ENCODE results near the gene PLA2G6.
"Not testable (repeated sequence)": the region's sequence is repeated elsewhere in the genome, so short reads cannot be mapped to it uniquely, and the experiment has no call there.

PLA2G6 gene

DNA sequence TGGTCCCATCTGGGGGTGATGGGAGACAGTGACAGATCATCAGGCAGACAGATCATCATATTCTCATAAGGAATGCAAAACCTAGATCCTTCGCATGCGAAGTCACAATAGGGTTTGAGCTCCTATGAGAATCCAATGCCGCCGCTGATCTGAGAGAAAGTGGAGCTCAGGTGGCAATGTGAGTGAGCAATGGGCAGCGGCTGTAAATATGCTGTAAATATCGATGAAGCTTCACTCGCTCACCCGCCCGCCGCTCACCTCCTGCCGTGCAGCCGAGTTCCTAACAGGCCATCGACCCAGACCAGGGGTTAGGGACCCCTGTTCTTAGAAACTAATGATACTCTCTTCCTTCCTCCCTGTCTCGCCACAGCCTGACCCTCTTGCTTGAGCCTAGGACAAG is 9.4 kb upstream of the PLA2G6 start:
- no peak for FAIRE-seq

DNA sequence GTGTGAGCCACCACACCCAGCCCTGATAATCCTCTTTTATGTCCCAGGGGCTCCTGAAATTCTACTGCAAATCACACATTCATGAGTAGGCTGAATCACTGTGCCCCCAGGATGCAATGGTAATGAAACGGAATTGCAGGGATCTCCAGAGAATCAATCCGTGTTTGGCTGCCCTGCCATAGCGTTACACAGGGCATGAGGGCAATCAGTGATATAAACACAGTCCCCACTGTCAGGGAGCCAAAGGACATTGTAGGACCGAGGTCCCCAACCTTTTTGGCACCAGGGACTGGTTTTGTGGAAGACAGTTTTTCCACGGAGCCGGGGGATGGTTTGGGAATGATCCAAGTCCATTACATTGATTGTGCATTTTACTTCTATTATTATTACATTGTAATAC is 9.0 kb upstream of the PLA2G6 start:
- FAIRE-seq = no peak

DNA sequence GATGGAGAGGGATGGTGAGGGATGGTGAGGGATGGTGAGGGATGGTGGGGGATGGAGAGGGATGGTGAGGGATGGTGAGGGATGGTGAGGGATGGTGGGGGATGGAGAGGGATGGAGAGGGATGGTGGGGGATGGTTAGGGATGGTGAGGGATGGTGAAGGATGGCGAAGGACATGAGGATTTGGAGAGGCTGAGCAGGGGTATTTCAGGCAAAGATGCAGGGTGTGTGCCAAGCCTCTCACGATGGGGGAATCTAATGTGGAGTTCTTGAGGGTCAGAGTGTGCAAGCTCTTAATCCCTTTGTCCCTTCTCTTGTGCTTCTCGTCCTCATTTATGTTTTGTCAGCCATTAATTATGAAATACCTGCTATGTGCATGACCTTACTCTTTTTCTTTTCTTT is 7.5 kb upstream of the PLA2G6 start:
- FAIRE-seq = no peak

DNA sequence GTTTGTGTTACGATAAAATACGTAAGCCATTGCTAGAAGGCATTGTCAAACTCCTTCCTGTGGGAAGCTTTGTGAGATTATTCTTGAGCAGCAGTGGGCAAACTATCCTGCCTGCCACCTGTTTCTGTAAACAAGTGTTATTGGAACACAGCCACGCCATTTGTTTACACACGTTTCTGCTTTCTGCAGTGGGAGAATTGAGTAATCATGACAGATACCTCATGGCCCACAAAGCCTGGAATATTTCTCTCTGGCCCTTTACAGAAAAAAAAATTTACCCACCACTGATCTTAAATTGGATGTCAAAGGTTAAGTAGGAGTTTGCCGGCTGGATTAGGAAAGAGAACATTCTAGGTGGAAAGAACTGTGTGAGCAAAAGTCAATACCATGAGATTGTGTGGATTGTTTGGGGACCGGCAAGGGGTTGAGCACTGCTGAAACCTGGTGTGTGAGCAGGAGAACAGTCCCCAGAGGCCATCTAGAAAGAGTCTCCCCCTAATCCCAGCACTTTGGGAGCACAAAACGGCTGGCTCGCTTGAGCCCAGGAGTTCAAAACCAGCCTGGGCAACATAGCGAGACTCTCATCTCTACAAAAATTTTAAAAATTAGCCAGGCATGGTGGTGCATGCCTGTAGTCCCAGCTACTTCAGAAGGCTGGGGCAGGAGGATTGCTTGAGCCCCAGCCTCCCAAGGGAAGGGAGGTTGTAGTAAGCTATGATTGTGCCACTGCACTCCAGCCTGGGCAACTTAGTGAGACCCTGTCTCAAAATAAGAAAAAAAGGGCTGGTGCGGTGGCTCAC is 6.0 kb upstream of the PLA2G6 start:
- no peak for FAIRE-seq

DNA sequence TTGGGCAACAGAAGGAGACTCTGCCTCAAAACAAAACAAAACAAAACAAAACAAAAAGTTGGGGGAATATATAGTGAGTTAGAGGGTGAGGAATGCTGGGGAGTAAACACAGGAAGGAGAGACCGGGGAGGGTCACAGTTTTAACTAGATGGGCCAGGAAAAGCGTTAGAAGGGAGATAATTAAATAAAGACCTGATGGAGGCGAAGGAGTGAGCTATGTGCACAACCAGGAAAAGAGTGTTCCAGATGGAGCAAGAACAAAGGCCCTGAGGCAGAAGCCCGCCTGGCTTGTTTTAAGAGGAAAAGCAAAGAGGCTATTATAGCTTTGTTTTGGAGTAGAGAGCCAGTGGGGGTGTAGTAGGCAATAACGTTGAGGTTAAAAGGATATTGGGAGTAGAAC is 4.8 kb upstream of the PLA2G6 start:
- FAIRE-seq = no peak

DNA sequence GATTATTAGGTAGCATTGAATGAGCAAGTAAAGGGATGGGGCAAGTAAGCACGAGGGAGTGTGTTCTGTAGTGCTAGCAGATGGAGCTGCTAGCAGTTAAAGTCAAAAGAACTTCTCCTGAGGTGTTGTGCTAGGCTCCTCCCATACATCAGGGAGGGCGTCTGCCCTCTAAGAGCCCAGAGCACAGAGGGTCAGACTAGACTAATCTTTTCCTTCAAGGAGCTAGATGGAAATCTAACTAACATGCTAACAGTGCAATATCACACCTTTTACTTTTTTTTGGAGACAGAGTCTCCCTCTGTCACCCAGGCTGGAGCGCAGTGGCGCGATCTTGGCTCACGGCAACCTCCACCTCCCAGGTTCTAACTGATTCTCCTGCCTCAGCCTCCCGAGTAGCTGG is 3.2 kb upstream of the PLA2G6 start:
- no peak for FAIRE-seq

DNA sequence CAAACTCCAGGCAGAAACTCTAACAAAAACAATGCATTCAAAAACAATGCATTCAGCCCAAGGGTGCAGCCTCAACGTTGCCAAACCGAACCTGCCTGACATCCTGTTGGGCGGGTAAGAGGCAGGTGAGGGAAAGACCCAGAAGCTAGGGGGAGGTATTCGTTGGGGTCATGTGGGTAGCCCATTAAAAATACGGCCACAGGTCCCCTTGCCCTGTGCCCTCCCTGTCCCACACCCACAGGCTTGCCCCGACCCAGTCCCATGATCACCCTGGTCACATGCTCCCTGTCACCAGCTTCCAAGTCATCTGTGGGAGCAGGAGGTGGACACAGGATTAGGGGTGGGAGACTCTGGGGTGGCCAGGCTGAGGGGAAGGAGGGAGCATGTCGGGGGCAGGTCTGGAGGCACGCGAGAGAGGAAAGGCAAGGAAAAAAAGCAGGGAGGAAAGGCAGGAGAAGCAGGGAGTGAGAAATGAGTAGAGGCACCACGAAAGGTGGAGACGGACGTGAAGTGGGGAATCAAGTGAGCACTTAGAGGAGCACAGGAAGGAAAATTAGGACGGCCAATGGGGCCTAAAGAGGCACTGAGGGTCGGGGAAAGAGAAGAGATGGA is 683 bp downstream of the PLA2G6 start:
- no peak for FAIRE-seq

DNA sequence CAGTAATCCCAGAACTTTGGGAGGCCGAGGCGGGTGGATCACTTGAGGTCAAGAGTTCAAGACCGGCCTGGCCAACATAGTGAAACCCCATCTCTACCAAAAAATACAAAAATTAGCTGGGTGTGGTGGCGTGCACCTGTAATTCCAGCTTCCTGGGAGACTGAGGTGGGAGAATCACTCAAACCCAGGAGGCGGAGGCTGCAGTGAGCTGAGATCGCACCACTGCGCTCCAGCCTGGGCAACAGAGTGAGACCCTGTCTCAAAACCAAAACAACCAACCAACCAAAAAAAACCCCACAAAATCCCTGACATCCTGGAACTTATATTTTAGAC is 3.1 kb downstream of the PLA2G6 start:
- FAIRE-seq = not testable (repeated sequence)

DNA sequence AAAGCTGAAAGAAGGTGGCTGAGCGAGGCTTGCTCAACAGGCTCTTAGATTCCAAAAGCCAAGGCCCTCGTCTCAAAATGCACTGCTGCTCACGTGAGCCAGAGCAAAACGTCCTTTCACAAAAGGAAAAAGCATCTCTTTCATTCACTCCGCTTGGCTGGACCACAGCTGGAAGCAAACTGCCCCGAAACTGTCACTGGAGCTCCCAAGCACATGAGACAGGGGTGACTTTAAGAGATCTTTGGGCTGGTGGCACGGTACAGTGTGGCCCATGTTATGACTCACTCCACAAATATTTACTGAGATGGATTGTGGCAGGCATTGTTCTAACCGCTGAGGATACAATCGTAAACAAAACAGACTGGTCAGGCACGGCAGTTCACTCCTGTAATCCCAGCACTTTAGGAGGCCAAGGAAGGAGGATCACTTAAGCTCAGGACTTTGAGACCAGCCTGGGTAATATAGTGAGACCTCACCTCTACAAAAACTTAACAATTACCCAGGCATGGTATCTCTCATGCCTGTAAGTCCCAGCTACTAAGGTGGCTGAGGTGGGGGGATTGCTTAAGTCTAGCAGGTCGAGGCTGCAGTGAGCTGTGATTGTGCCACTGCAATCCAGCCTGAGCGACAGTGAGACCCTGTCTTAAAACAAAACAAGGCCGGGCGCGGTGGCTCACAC is 3.6 kb downstream of the PLA2G6 start:
- FAIRE-seq = no peak

DNA sequence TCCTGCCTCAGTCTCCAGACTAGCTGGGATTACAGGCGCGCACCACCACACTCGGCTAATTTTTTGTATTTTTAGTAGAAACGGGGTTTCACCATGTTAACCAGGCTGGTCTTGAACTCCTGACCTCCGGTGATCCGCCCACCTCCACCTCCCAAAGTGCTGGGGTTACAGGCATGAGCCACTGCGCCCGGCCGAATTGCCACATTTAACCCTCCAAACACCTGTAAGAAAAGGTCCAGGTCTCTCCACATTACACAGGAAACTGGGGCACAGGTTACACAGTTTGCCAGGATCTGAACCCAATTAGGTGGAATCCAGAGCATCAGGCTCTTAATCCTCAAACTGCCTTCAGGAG is 4.1 kb downstream of the PLA2G6 start:
- not testable (repeated sequence) for FAIRE-seq

DNA sequence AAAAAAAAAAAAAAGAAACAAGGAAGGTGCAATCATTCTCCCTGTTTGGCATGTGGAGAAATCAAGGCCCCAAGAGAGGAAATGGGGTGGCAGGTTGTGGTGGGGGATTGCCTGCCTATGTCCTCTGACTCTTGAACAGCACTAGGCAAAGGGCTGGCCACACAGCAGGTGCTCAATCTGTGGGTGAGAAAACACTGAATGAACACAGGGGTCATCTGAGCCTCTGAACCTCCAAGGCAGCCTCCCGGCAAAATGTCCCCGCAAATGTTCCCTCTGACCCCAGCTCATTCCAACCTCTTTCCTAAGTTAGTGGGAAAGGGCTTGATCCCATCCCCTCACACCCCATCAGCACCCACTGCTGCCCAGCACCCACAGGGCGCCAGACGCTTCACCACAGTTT is 4.6 kb downstream of the PLA2G6 start:
- FAIRE-seq = no peak

DNA sequence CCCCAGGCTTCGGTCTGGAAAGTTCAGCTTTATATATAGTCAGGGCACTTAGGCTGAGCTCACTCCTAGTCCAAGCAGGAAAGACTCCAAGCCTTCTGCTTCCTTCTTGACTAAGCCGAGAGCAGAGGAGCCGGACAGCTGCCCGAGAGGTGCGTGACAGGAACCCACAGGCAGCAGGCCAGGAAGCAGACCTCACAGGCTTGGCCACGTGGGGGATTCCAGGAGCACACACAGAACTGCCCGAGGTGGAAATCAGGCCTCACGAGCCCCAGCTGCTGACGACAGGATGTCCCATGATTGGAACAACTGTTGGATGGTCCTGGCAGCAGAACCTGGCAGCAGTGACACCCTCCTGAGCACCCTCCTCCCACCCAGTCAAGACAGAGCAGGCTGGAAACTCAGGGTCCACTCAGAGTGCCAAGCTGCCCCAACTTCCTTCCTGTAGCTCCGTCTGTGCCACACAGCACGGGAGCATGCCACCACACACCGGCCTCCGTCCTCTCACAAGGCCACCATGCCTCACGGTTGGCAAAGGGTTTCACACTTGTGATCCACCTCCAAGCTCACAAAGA is 5.4 kb downstream of the PLA2G6 start:
- FAIRE-seq = no peak

DNA sequence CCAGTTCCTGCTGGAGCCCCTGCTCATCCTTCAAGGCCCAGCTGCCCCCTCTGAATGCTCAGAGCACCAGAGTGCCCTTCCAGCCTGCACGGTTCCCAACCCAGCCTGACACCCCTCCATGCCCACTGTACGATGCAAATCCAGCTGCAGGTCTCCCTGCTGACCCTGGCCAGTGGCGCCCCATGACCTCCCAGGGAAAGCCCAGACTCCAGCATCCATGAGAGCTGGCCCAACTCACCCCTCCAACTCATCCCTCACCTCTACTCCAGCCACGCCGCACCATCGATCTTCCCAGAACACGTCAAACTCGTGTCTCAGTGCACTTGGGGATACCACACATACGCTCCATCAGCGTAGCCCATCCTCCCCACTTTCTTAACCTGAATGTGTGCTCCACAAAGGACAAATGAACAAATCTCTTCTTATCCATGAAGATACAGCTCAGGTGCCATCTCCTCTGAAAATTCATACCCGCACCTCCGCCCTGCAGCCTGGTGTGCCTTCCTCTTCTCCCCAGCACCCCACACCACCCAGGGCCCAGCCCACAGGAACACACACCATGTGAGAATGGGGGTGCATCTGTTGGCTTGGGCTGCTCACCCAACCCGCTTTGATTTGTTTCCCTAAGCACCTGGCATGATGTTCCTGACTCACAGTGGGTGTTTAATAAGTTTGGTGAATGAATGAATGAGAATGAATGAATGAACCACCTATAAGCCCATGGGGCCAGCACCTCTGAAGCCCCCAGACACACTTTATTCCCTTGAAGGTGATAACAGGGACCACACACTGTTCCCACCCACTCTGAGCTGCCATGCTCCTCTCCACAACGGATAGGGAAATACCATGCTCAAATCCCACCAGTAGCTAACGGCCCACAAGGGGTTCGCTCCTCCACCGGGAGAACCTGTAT is 6.2 kb downstream of the PLA2G6 start:
- FAIRE-seq = no peak

DNA sequence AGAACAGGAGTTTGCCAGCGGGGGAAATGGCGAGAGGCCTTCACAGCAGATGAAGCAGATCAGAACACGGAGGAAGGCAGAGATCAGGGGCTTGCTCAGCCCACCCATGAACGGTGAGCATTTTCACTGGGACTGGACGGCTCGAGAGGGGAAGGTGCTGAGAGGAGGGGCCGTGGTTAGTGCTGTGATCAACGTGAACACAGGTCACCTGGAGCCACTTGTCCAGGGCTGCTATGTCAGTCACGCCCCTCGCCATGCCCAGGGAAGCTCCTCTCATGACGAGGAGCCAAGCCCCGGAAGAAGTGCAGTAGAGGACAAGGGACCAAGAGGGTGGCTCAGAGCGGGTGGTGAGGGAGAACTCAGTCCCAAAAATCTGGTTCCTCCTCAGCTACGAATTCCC is 7.0 kb downstream of the PLA2G6 start:
- FAIRE-seq = no peak

DNA sequence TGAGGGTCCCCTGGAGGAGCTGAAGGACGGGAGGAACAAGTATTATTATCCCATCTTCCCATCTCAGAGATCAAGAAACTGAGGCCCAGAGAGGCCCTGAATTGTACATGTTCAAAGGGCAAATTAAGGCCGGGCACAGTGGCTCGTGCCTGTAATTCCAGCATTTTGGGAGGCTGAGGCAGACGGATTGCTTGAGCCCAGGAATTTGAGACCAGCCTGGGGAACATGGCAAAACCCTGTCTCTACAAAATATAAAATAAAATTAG is 8.1 kb downstream of the PLA2G6 start:
- FAIRE-seq = no peak

DNA sequence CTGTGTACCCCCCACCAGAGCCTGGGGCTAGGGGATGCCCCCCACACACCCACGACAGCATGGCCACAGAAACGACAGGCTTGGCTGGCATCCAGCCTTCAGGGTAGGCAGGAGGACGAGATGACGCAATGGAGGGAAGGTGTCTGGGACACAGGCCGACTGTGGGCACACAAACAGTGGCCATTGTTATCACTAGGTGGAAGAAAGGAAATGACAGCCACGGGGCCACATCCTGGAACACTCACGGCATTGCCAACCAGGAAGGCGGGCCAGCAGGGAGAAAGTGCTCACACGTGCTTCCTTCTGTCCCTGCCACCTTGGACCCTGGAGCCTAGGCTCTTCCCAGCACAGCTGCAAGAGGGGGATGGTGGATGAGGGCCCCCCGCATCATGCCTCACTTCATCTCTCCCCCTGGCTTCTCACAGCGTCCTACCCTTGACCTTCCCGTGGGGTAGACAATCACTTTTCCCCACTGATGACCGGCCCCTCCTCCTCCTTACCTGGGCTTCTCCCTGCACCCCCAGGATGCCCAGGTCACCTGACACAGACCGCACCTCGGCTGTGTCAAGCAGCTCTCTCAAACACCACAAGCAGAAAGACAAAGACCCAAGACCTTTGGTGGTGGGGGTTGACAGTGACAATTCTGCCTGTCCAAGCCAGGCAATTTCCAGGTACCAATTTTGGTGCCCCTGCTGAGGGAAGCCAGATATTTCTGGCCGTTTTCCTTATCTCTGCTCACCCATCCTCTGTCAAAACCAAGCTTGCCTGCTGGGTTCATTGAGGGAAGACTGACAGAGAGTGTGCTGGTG is 8.6 kb downstream of the PLA2G6 start:
- FAIRE-seq = no peak

DNA sequence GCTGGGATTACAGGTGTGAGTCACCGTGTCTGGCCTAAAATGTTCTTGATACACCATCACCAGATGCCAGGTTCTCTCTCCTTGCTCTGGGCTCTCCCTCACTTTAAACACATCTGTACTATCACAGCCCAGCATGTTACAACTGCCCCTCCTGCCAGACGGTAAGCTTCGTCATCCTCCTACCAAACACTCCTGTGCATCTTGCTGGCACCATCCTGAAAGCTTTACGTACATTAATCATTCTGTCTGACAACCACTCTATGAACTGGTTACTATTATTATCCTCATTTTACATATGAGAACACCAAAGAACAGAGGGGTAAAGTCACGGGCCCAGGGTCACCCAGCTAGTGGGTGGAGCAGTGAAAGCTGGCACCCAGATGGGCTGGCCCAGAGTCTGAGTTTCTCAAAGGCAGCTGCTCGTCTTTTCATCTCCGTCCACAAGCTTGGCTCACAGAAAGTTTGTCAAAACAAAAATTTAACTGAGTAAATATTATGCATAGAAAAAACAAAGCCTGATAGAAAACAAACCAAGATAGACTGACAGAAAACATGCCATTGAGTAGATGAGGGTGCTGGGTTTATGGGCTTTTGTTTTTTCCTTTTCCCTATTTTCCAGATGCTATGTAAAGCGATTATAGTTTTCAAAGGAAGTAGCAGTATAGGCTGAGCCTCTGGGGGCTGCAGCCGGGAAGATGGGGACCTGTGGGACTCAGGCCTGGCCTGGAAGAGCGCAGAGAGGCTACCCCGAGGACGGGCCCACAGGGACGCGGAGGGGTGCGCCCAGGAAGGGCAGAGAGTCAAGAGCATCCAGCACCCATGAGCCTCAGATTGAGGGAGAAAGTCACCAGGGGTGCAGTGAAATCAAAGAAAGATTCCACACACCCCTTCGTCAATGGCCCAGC is 9.5 kb downstream of the PLA2G6 start:
- no peak for FAIRE-seq

DNA sequence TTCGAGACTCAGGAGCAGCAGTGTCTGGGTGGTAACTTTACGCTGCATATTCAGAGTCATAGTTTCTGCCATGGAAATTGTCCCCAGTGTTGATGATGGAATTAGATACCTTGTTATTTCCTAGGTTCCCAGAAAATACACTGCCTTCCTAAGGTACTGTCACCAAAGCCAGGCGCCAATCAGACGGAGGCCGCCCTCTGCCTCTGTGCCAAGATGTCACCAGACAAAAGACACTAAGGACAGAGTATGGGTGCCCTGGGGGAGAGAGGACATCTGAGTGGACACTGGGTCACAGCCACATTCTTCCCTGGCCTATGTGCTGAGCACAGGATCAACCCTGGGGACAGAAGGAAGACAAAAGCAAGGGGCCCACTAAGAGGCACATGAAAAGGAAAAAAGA is 11.2 kb downstream of the PLA2G6 start:
- FAIRE-seq = no peak

DNA sequence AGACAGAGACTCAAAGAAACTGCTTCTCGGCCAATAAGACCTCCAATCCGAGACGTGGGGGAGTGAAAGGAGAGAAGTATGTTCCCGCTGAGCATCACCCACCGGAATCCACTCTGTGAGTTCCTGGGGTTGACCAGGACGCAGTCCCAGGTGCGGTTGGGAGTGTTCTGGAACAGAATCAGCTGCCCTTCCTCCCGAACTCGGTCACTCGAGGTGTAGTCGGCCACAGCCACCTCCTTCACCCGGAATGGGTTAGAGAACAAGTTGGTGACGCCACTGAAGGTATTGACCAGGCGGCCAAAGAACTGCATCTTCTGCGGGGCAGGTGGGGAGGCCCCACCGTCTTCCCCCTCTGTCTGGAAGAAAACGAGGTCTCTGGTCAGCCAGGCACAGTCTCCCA is 12.5 kb downstream of the PLA2G6 start:
- FAIRE-seq = no peak

DNA sequence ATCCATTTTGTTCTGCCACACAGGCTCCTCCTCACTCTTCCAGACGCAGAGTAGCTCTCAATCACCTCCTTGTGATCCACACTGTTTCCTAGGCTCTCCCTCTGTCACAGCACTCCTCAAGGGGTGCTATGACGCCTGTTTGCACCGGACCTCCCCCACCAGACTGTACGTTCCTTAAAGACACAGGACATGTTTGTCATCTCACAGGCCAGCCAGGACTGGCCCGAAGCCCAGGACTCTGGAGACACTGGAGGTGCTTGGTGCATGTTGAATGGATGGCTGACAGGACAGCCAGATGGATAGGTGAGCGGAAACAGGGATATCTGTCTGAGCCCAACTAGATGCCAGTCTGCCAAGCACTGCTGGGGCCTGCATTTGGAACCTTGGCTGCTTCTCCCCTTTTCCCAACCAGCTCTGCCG is 13.6 kb downstream of the PLA2G6 start:
- no peak for FAIRE-seq

DNA sequence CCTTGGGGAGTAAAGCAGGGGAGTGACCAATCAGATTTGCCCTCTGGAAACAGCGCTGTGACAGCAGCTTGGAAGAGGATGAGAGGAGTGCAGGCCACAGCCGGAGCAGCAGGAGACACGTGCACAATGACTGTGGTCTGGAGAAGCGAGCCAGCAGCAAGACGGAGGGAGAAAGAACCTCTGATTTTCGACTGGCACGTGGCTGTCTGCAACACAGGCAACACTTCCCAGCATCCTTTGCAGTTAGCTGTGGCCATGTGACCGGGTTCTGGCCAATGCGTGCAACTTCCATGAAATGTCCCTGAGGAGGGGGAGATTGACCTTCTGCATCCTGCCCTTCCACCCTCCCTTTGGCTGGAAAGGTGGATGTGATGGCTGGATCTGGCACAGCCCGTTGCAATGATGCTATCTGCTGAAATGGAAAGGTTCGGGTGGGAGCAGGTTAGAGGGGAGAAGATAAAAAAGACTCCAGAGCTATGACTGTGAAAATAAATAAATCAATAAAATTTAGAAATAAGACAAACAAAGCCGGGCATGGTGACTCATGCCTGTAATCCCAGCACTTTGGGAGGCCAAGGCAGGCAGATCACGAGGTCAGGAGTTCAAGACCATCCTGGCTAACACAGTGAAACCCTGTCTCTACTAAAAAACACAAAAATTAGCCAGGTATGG is 15.6 kb downstream of the PLA2G6 start:
- no peak for FAIRE-seq
